Epithelial cell of esophagus (primary cell): ENCODE results near the gene METTL9.
"Not testable (repeated sequence)": the region's sequence is repeated elsewhere in the genome, so short reads cannot be mapped to it uniquely, and the experiment has no call there.

Experiments used
- DNase-seq: peaks from one replicate; pipeline ENCODE4 v3.0.0; 2010; ENCODE audit warnings: low read depth
- H3K4me3 ChIP-seq: 2 replicates; pipeline ENCODE4 v1.5.1; 2011; ENCODE audit warnings: mild to moderate bottlenecking, low read length, control low read depth
- TF ChIP-seq, protein P1 (sequence below): IDR thresholded peaks from 2 replicates; pipeline ENCODE4 v1.5.1; 2011; ENCODE audit warnings: low read depth, mild to moderate bottlenecking, low read length, control low read depth, inconsistent platforms; ENCODE audit not compliant: insufficient read depth; ENCODE audit errors: missing control alignments

METTL9 gene

DNA sequence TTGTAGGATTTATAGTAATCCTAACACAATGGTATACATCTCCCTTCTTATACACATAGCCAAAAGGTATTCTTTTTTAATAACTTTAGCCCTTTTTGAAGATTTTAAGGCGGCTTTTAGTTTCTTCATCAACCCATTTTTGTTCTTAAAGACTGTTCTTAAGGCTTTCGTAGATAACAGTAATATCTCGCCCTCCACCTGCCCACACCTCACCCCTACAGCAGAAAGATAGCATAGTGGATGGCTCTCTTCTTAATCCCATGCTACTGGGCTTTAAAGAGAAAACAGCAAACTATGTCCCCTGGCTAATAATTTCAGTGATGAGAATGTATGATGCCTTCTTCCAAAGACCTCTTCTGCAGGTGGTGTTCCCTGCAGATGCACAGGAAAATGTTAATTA lies 44.4 kb downstream of the METTL9 start:
- no peak for DNase-seq
- H3K4me3 ChIP-seq: no peak overlapping the region
- TF ChIP-seq, protein P1, sequence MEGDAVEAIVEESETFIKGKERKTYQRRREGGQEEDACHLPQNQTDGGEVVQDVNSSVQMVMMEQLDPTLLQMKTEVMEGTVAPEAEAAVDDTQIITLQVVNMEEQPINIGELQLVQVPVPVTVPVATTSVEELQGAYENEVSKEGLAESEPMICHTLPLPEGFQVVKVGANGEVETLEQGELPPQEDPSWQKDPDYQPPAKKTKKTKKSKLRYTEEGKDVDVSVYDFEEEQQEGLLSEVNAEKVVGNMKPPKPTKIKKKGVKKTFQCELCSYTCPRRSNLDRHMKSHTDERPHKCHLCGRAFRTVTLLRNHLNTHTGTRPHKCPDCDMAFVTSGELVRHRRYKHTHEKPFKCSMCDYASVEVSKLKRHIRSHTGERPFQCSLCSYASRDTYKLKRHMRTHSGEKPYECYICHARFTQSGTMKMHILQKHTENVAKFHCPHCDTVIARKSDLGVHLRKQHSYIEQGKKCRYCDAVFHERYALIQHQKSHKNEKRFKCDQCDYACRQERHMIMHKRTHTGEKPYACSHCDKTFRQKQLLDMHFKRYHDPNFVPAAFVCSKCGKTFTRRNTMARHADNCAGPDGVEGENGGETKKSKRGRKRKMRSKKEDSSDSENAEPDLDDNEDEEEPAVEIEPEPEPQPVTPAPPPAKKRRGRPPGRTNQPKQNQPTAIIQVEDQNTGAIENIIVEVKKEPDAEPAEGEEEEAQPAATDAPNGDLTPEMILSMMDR: no peak

DNA sequence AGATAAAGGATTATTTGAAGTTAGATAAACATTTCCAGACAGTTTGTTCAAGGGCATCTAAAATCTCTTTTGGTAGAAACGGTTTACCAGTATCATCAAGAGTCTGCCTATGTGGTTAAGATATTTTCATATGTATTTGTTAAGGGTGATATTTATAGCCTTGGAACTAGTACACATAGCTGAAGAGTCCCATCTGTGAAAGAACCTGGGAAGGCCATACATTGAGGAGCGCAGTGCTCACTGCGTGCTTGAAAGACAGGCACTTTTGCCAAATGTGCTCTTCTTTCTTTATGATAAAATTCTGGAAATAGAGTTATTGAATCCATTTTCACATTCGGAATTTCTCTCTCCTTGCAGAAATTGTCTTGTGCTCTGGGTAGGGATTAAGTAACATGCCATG lies 45.3 kb downstream of the METTL9 start:
- TF ChIP-seq, protein P1: no peak
- no peak for DNase-seq
- no peak overlapping the region for H3K4me3 ChIP-seq

DNA sequence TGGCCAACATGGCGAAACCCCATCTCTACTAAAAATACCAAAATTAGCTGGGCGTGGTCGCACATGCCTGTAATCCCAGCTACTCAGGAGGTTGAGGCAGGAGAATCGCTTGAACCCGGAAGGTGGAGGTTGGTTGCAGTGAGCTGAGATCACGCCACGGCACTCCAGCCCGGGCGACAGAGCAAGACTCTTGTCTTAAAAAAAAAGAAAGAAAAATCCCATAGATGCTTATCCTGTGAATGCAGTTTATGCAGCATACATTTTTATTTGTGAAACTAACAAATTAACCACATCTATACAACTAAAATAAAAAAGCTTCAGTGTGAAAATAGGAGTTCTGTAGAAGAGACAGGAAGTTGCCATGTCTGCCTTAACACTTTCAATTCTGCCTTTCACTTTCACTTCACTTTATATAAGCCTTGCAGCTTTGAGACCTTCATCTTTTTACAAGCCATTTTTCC lies 45.9 kb downstream of the METTL9 start:
- TF ChIP-seq, protein P1: no peak
- H3K4me3 ChIP-seq: no peak overlapping the region
- DNase-seq: no peak

DNA sequence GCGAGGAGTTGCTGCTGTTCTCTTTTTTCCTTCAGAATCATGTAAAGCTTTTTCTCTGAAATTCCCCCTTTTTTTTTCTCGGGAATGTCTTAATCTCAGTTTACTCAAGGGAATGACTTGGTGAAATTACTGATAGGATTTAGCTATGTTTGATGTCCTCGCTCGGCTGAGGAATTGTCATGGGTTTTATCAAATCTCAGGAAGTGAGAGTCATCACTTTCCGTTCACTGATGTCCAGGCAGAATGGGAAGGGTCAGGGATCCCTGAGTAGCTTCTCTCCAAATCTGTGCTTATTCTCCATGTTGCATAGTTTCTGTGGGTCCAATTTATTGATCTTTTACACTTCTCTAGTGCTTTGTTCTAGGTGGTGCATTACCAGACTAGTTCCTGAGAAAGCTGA lies 46.7 kb downstream of the METTL9 start:
- no peak overlapping the region for H3K4me3 ChIP-seq
- DNase-seq: no peak

DNA sequence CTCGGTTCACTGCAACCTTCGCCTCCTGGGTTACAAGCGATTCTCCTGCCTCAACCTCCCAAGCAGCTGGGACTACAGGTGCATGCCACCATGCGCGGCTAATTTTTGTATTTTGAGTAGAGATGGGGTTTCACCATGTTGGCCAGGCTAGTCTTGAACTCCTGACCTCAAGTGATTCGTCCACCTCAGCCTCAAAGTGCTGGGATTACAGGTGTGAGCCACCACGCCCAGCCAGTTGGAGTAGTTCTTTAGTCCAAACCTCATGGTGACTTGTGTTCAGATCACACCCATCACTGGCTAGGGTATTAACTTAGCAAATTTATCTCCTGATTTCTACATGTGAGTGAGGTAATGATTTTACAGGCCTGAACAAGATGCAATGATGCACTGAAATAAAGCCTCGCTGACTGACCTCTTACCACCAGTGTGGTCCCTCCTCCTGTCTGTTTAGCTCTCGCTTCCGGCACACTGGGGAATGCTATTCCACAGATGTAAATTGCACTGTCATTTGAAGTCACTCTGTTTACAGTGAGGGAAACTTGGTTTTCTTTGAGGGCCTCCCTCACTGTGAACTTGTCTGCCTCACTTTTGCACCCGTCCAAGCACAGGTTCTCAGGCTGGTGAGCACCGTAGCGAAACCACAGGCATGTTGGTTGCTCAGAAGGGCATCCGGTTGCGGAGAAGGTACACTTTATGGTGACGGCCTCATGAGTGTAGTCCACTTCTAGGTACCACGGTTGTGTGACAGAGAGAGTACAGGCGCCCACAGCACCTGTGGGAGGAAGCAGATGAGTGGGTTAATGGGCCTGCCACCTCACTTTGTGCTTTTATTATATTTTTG lies 47.6 kb downstream of the METTL9 start:
- peak; percentile 57 for DNase-seq
- TF ChIP-seq, protein P1: no peak
- H3K4me3 ChIP-seq: no peak overlapping the region

More for the DNA sequence above, 46.7 kb downstream of the METTL9 start:
- TF ChIP-seq, protein P1: no peak

DNA sequence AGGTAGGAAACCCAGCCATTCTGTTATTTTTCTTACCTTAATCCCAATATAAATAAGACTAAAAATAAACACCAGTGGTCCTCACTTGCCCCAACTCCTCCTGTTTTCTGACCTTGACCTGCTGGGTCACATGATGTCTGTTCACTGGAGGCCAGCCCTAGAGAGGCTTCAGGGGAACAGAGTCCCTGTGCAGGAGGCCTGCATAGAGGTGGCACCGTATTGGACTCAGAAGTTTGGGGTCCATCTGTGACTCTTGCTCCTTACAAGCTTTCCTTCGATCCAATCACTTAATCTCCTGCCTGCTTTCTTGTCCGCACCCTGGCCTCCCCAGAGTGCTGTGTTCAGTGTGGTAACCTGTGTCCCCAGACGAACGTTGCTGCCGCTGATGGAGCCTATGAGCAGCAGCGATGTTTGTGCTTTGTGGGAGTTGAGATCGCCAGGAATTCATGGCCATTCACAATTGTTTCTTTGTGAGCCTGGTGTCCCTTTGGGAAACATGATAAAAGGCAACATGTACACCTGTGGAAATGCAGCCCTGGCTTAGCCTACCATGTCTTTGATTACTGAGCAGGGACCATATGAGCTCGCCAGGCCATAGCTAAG lies 48.3 kb downstream of the METTL9 start:
- DNase-seq: no peak
- H3K4me3 ChIP-seq: no peak overlapping the region
- TF ChIP-seq, protein P1: no peak

DNA sequence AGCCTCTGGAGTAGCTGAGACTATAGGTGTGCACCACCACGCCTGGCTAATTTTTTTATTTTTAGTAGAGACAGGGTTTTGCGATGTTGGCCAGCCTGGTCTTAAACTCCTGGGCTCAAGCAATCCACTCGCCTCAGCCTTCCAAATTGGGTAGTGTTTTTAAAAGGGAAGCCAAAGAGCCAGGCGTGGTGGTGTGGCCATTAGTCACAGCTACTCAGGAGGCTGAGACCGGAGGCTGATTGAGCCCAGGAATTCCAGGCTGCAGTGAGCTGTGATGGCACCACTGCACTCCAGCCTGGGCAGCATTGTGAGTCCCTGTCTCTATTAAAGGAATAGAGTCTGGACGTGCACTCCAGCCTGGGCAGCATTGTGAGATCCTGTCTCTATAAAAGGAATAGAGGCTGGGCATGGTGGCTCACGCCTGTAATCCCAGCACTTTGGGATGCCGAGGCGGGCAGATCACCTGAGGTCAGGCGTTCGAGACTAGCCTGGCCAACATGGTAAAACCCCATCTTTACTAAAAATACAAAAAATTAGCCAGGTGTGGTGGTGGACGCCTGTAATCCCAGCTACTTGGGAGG lies 50.5 kb downstream of the METTL9 start:
- H3K4me3 ChIP-seq, DNase-seq: not testable (repeated sequence)
